ENCODE data around the gene ENC1.

The ENC1 gene

GRCh38 chr5:74655206-74655605 lies 14.7 kb upstream of the ENC1 start:
- no peak for DNase-seq

DNA sequence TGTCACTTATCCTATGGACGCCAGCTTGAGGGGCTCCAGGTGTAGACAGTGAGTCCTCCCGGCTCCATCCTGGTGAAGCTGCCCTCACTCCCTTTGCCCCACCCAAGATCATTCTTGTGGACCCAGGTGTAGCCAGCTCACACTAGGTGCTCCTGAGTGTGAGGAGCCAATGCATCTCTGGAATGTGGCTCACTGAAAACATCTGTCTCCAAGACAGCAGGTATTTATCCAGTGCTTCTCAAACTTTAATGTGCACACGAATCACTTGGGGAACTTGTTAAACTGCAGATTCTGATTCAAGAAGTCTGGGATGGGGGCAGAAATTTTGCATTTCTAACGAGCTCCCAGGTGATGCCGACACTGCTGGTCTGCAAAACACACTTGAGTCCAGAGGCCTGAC lies 13.5 kb upstream of the ENC1 start:
- no peak for DNase-seq

DNA sequence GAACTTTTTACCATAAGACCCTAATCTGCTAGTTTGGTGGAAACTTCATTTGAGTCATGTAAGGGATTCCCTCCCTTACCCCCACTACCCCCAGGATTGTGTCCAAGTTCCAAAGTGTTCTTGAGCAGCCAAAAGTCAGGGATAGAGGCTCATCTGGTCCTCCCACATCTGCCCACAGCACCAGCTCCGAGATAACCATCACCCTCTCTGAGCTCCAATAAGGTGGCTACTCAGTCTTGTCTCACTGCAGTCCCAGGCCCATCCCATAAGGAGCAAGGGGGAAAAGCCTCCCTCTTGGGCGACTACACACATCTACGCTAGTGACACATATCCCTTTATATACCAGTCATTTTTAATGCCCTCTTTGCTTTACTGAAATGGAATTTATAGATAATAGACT lies 12.0 kb upstream of the ENC1 start:
- DNase-seq: no peak

GRCh38 chr5:74651710-74652109 lies 11.2 kb upstream of the ENC1 start:
- DNase-seq: no peak

GRCh38 chr5:74649421-74649973 lies 9.0 kb upstream of the ENC1 start:
- no peak for DNase-seq

GRCh38 chr5:74648835-74649293 lies 8.3 kb upstream of the ENC1 start:
- DNase-seq: no peak

DNA sequence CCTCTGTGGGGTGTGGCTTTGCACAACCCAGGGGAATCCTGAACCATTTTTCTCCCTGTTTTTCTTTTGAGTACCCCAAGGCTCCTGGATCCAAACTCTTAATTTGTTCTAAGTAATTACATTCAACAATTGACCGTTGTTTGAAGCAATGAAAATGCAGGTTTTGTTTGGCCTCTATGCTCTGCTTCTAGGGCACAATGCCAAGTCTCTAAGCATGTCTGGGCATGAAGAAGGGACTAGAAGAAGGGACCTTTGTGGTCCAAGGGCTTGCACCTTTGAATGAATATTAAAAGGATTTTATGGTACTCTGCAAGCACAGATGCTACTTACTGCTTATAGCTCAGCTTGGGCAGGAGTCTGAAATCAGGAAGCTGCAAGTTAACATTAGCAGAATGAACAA lies 6.6 kb upstream of the ENC1 start:
- no peak for DNase-seq

GRCh38 chr5:74643111-74643562 lies 2.6 kb upstream of the ENC1 start:
- no peak for DNase-seq

GRCh38 chr5:74642543-74642863 lies 2.0 kb upstream of the ENC1 start:
- DNase-seq: no peak

- no peak for DNase-seq
These were observed 1.4 kb upstream of the ENC1 start for GRCh38 chr5:74641735-74642542.

DNA sequence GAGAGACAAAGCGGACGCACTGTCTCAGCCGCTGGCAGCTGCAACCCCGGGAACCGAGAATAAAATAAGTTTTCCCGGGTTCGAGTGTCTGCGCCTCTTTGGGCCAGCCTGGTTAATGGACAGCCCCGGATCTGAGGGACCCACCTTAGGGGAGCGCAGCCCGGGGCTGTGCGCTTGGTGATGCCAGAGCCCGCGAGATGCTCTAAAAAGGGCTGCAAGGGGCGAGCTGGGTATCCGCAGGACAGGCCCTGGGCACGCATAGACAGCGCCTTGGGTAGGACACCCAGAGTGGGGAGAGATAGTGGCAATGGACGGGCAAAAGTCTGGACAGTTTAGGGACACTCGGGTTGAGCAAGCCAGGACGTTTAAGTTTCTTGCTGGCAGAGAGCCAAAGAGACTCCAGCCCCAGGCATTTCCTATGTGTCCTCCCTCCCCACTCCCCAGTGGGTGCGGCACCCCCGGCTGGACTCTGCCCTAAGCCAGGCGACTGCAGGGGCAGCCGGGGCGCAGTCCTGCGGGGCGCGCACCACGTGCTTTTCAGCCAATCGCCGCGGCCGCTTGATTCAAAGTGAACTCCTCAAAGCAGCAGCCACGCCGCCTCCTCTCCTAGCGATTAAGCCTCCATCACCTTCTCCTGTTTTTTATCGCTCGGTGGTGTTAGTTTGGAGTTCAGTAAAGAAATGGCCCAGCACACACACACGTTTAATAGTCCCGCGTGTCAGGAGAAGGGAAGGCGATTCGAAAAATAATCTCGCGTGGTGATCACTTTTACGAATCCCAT lies 616 bp upstream of the ENC1 start:
- DNase-seq: no peak

- no peak for DNase-seq
These were observed 600 bp downstream of the ENC1 start for GRCh38 chr5:74639807-74640449.

DNA sequence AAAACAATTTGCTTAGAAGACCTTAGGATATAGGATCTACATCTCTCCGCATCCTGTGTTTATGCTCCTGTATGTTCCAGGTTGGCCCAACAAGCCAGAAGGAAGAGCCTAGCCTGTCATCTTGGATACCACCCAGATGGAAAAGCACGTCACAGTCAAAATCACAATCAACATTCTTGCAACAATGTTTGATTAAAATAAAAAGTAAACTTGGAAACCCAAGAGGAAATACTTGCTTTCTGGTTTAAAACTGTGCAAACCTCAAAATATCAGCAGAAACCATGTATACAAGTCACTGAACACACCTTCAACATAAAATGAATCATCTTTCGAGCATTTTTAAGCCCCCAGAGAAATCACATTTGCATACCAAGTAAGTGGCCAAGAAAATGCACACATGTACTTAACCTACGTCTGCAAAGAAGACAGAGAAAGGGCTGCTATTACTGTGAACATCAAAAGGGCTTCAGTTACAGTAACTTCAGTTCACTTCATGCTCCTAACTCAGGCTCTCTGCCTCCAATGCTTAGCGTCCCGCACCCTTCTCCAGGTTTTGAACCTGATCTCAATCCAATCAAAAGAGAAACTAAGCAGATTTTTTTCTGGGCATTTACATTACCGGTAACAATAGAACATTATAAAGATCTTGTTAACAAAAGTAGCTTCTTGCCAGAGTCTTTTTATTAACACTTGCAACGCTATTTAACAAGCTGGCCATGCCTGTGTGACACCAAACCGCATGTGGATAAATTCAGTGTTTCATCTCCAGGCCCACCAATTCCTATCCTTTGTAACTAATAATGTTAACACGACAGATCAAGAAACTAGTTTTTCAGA lies 1.3 kb downstream of the ENC1 start:
- no peak for DNase-seq

- DNase-seq: no peak
These were observed 2.0 kb downstream of the ENC1 start for GRCh38 chr5:74638544-74638969.

DNA sequence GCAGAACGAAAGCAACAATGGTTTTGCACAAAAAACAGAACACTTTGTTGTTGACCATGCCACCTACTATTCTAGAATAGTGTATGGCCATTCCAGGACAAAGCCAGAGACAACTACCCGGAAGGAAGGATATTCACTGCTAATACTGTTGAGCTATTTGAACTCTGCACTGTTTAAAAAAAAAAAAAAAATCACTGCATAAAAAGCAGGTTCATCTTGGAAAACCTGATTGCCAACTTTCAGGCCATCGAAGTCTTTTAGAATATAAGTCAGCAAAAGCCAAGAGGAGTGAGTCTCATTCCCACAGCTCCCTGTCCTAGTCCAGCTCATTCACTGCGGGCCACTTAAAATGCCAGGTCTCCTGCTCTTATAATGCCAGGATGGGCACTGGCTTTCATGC lies 4.0 kb downstream of the ENC1 start:
- no peak for DNase-seq

DNA sequence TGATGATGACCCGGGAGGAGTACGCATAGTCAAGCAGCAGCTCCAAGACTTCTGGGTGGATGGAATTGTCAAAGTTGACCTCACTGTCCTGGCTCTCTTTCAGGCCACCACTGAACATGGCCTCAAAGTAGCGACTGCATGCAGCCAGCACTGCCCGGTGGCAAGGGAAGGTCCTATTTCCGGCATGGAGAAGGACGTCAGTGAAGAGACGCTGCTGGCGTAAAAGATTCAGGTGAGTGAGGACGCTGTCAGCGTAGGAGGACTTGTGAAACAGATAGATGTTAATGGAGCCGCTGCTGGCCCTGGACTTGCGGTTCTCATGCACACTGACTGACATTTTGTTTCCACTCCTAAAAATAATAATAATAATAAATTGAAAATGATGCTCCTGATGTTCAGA lies 4.4 kb downstream of the ENC1 start:
- DNase-seq: no peak

GRCh38 chr5:74634611-74635286 lies 5.8 kb downstream of the ENC1 start:
- DNase-seq: no peak

GRCh38 chr5:74633695-74634094 lies 6.8 kb downstream of the ENC1 start:
- no peak for DNase-seq

DNA sequence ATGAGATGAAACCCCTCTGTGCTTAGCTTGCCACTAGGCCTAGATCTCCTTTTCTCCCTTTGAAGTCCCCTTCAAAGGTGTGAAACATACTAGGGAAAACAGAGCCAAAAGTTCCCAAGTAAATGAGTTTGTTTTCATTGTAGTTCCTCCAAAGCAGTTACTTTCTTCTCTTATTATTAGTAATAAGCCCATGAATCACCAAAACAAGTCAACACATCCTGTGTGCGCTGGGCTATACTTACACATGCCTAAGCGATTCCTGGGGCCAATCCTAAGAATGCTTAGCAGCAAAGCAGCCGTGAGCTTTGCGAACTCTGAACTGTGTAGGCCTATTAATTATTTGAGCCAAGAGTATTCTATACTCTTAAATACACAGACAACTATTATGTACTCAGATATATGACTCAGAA lies 7.6 kb downstream of the ENC1 start:
- DNase-seq: no peak

DNA sequence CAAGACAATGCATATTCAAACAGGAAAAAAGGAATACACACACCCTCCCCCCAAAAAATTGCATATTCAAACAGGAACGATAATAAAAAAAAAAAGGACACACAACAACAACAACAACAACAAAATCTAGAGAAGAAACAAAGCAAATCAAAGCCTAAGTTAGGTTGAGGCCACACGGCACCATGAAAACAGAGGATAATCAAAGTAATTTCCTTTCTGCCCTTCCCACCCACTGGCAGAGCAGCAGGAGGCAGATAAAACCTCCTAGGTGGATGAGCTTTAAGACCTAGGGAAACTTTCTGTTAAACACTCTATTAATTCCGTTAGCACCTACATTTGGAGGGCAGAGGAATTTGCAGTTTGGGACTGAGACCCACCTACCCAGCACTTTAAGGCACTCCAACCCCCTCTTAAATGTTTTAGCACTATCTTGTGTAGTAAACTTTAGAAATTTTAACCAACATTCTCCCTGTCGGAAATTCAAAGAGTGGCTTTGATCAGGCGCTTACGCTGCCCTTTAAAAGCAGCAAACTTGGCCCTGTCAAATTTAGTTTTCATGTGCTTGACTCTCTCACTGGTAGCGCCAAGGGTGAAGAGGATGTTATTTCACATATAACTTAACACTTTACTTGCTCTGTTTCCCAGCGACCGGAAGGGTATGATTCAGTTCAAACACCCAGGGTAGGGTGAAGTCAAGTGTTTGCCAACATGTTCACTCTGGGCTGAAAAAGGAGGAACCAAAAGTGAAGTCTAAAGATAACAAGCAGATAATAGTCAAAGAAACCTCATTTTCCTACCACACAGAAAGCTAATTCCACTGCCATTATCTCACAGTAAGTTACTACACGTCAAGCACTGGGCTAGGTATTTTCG lies 9.2 kb downstream of the ENC1 start:
- no peak for DNase-seq

All from 8988T (cell line).